GM19463 (cell line): ENCODE measurements around the gene TM7SF2.
"Not testable (repeated sequence)": the region's sequence is repeated elsewhere in the genome, so short reads cannot be mapped to it uniquely, and the experiment has no call there.

Experiments used
- ATAC-seq: cut with Tn5 transposase; IDR thresholded peaks from one replicate; pipeline ENCODE4 v1.9.1; 2021; ENCODE audit warnings: mild to moderate bottlenecking, moderate library complexity; ENCODE audit not compliant: unreplicated experiment

Gene TM7SF2

DNA sequence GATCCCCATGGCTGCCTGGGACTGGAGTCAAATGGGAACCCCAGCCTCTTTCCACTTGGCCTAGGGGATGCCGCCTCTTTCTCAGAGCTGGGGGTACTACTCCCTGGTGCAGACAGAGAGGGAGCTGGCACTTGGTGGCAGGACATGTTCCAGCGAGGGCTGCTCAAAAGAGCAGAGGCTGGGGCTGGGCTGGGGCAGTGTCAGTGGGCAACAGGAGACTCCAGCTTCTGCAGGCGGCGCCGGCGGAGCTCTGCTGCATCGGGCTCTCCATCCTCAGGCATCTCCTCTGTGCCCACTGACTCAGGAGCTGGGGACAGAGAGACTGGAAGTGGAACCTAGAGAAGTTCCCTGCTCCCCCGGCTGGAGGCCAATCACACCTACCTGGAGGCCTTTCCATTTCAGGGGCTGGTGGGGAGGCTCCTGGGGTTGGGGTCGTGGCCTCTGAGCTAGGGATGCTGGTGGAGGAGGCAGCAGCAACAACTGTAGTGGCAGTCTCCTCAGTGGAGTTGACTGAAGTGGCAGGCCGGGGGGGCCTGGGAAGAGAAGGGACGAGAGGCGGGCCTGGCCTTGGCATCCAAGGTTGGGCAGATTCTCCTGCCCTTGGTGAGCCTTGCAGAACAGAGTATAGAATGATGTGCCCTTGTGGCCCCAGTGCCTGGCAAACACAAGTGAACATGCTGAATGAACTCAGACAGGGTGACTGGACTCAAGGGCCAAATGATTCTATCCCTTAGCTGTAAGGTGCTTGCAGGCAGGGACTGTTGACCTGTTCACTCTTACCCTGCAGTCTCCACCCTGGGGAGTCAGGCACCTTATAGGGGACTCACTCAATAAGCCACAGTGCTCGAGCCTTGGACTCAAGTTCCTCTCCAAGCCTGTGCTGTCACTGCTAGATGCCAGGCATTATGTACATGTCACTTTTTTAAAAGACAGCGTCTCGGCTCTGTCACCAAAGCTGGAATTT, 16.8 kb downstream of the TM7SF2 start:
- ATAC-seq: no peak

DNA sequence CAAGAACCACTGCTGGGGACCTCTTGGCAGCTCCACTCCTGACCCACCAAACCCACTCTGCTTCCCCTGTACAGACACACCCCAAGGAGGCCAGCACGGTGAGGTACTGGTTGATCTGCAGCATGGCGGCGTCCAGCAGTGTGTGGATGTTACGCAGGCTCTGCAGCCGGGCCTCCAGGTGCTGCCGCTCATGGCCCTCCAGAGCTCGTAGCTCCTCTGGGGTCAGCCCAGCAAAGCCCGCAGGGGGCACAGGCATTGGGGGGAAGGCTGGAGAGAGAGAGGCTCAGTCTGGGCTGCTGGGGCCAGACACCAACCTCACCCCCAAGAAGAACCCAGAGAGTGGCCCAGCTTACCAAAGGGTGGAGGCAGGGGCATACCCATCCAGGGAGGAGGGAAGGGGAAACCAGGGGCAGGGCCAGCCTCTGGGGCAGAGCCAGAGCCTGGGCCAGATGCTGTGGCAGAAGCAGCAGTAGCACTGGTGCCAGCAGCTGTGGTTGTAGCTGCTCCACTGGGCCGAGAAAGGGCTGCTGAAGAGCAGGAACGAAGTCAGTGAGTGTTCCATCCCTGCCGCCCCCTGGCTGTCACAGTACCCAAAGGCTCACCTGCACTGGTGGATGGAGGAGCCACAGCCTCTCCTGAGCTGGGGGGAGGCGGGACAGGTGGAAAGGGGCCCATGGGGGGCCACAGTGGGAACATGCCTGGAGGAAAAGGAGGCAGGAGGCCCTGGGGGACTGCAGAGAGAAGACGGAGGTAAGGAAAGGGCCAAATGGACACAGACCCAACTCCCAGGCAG, 18.2 kb downstream of the TM7SF2 start:
- no peak for ATAC-seq

DNA sequence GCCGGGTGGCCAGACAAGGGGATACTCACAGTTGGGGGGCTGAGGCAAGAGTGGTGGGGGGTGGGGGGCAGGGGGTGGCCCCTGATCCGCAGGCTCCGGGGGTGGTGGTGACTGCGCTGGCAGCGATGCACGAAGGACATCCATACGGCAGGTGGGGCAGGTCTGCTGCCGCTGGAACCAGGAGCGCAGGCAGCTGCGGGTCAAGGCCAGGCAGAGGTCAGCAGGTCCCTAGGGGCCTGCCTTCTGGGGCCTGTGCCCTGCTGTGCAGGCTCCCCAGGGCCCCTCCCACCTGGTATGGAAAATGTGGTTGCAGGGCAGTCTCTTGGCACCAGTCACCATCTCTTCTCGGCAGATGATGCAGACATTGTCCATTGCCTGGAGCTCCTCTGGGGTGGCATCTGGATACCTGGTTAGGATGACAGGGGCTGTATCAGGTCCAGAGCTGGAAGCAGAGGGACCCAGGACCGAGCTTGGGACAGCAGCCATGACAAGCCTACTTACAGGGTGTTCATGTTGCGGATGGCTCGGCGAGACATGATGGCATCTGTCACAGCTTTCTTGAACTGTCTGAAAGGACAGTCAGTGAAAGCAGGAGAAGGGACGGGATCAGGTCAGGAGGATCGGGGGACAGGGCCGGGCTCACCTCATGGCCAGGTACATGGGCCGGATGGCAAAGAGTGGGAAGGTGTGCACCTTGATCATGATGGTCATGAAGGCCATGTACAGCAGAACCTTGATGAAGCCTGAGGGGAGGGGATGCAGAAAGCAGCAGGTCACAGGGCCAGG, 19.2 kb downstream of the TM7SF2 start:
- ATAC-seq: no peak

DNA sequence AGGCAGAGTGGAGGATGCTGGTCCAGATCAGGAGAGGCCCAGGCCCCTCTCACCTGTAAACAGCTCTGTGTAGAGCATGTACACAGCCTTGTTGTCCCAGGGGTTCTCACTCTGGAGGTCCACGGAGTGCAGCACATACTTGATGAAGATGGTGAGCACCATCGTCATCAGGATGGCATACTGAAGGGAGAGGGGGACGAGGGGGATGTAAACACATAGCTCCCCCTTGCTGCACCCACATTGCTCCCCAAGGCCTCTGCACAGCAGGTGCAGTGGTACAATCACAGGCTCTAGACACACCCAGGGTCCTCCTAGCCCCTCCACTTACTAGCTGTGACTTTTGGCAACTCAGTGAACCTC, 19.7 kb downstream of the TM7SF2 start:
- ATAC-seq: no peak

DNA sequence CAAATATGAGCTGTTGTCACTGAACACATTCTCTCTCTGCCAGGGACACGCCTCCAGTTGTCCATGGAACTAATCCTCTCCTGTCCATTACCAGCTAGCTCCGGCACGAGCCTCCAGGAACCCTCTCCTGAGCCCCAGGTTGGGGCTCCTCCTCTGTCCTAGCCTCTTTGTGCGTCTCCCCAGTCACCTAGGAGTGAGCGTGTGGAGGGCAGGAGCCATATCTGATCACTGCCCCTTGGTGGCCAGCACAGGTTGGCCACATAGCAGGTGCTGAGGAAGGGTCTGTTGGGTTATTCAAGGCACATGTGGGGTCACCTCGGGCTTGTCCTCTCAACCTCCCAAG, 20.2 kb downstream of the TM7SF2 start:
- no peak for ATAC-seq

DNA sequence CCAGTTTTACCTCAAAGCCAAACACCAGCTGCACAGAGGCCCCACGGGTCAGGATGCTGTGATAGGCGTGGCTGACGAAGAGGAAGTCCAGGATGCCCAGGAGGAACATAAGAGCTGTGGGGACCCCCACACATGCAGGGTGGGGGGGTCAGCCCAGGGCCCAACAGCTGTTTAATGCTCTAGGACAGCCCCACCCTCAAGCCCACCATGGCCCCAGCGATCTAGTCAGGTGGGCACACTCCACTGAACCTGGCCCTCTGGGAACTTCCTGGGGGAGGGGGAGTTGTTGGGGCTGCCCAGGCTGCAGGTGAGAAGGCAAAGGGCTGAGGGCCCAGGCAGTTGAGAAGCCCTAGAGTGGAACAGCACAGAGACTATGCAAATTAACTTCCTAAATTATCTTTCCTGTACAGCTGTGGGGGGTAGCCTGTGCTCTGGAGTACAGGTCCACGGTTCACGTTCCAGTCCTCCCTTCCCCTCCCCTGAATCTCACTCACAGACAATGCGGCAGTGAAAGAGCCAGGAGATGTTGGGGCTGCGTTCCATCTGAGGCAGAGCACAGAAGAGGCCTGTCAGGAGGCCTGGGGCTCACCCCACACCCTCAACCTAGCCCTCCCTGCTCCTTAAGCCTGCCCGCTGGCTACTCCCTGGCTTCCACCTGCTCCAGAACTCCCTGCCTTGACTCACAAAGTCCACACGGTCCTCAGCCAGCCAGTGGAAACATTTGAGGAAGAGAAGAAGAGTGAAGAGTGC, 20.7 kb downstream of the TM7SF2 start:
- ATAC-seq: peak; percentile 33

DNA sequence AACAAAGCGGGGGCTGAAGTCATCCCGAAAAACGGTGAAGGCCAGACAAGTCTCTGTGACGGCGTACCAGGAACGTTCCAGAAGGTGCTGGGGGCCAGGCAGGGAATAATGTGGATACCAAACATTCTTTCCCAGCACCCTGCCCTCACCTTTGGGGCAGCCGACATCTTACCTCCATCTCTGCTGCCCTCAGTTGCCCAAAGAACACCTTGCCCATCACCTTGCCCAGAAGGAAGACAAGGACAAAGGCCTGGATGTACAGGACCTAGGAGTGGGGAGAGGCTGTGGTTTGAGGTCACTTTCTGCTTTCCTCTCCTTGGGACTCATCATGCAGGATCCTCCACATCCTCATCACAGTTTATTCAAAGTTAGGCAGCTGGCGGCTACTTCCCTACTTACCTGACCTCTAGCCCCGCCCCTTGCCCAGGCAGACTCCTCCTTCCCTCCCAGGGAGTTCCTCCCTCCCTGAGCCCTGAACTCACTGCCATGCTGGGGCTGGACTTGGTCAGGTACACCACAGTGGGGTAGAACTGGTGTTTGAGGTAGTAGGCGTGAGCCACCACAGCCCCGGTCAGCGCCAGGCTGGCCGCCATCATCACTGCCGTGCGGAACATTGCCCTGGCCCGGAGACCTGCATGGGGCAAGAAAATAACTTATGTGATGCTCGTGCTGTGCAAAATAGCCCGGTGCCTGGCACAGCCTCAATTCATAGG, 21.5 kb downstream of the TM7SF2 start:
- no peak for ATAC-seq

DNA sequence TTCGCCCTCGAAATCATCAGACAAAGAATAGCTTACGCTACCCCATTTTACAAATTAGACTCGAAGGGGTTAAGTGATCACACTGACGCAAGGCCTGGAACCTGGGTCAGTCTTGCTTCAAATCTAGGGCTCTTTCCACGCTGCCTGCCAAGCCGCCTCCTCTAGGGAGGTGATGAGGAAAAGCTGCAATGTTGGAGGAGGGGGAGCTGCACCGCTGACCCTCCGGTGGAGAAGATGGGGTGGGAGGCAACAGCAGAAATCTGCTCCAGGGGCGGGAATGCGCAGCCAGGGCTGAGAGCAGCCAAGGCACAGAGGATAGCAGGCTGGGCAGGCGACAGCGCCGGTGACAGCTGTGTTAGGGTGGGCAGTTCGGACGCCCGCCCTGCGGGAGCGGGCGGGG, 22.1 kb downstream of the TM7SF2 start:
- no peak for ATAC-seq

DNA sequence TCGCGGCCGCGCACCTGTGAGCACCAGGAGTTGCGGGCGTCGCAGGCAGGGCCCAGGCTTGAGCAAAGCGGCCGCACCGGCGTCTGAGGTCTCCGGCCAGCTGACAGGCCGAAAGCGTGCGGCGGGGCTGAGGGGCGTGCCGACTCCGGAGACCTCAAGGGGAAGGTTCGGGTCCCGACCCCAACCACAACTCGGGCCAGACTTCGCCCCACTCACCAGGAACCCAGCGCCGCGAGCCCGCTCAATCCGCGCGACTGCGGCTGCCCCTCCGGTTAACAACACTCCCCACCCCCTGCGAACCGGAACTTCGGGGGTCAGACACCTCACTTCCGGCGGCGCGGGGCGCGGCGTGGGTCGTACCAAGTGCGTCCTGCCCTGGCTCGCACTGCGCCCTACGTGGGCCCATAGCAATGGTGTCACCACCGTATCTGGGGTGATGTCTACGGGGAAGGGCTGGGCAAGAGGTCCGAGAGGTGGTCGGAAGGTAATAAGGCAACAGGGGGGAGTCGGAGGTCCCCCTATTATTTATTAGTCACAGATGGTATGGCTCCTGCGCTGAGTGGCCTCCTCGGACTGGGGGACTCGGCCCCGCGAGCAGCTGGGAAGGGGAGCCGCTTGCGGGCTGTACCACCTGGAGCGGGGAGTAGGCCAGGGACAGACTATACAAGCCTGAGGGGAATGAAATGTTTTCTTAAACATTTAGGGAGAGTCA, 22.7 kb downstream of the TM7SF2 start, which contains the start of gene SYVN1:
Gene SYVN1, minus strand, starts transcription at position 280 of the 712 bp plus-strand sequence. CDS start 918 bp downstream, outside the sequence.
- peak; percentile 55 for ATAC-seq

DNA sequence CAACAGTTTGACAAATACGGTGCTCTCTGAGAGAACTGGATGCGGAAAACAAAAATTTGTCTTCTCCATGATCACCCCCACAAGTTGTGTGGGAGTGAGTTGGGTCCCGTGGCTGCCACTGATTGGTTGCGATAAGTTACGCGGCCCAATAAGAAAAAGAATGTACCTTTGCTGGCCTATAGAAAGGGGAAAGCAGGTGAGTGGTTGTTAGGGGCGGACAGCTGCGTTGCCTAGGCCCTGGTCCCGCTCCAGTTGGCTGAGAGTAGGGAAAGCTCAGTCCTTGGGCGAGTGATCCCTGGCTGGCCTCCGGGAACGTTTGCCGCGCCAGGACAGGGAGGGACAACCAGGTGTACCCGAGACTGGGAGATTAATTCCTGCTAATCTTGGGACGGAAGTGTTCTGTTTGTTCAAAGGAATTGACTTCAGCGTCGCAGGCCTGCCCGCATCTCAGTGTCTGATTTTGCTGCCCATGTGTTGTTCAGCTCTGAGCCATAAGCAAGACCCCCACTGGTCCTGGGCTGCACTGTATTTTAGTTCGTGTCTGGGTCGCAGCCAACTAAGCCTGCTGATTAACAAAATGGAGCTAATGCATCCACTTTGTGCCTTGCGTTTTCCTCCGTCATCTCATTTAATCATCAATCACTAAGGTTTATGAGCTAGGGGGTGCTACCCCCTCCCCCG, 23.4 kb downstream of the TM7SF2 start:
- peak; percentile 61 for ATAC-seq

DNA sequence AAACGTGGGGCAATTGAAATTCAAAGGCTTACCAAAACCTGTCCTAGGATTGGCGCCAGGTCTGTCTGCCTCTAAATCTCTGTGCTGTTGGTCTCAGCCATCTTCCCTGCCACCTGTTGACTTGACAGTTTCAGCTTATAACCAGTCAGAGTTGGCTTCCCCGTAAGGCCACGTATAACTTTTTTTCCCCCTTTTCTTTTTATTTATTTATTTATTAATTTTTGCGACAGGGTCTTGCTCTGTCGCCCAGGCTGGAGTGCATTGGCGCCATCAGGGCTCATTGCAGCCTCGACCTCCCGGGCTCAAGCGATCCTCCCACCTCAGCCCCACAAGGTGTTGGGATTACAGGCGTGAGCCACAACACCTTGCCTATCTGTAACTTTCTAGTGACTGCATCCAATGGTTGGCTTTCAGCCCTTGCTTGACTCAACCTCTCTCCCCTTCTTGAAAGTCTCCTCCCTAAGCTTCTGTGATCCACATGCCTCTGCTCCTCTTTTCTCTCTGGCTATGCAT, 24.0 kb downstream of the TM7SF2 start:
- ATAC-seq: no peak

DNA sequence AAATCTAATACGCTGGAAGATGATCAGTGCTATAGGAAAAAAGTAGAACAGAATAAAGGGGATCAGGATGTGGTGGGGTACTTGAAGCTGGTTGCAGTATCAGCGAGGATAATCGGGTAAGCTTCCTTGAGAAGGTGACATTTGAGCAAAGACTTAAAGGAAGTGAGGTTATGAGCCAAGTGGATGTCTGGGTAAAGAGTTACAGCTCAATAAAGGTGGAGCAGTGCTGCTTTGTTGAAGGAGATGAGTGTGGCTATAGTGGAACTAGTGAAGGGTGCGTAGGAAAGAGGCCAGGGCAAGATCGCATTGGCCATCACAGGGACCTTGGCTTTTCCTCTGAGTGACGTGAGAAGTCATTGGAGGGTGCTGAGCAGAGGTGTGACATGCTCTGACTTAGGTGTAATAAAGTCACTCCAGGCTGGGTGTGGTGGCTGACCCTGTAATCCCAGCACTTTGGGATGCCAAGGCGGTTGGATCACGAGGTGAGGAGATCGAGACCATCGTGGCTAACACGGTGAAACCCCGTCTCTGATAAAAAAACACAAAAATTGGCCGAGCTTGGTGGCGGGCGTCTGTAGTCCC, 24.9 kb downstream of the TM7SF2 start:
- no peak for ATAC-seq

DNA sequence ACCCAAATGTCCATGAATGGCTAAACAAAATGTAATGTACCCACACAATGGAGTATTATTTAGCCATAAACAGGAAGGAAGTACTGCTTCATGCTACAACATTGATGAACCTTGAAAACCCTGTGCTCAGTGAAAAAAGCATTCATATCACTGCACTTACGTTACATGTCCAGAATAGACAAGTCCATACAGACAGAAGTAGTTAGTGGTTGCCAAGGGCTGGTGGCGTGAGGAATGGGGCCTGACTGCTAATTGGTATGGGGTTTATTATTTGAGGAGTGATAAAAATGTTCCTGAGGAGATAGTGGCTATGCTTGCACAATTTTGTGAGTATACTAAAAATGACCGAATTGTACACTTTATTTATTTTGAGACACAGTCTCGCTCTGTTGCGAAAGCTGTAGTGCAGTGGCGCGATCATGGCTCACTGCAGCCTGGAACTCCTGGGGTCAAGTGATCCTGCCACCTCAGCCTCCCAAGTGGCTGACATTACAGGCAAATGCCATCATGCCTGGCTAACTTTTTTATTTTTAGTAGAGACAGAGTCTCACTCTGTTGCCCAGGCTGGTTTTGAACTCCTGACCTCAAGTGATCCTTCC, 30.3 kb downstream of the TM7SF2 start:
- no peak for ATAC-seq

DNA sequence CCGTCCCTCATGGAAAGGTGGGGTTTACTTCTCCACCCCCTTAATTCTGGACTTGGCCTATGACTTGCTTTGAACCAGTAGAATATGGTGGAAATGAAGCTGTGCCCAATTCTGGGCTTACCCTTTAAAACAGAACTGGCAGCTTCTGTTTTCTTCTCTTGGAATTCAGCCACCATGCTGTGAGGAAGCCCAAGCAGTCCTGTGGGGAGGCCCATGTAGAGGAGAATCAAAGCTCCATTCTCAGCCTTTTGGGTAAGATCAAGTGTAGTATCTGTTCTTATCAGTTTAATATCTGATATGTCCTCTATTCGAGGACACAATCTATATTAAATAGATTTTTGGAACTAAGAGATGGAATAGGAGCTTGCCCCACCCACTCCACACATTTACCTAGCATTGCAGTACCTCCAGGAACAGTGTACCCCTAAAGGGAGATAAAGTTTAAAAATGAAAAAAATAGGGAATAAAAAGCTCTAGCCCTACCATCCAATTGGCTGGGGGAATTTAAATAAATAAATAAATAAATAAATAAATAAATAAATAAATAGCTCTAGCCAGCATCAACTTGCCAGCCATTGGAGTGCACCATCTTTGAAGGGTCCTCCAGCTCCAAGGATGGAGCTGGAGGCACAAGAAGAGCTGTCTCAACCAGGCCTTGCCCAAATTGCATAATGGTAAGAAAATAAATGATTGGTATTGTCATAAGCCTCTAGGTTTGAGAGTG, 35.8 kb downstream of the TM7SF2 start:
- no peak for ATAC-seq

DNA sequence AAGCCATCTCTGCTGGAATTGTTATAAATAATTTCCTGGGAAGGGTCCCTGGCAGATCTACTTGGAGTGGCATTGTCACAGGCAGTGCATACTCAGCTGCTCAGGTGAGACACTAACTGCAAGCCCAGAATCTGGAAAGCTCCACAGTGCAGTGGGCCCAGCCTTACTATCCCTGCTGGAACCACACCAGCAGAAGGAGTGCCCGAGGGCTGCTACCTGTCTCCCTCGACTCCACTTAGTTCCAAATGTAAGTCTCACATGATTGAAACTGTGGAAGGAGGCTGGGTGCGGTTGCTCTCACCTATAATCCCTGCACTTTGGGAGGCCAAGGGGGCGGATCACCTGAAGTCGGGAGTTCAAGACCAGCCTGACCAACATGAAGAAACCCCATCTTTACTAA, 37.0 kb downstream of the TM7SF2 start:
- ATAC-seq: no peak

DNA sequence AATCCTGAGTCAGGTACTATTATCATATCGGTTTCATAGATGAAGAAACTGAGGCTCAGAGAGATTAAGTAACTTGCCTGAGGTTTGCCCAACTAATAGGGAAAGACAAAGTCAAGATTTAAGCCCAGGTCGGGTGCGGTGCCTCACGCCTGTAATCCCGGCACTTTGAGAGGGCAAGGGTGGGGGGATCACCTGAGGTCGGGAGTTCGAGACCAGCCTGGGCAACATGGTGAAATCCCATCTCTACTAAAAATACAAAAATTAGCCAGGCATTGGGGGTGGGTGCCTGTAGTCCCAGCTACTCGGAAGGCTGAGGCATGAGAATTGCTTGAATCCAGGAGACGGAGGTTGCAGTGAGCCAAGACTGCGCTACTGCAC, 38.4 kb downstream of the TM7SF2 start:
- ATAC-seq: not testable (repeated sequence)
